ENCODE results near the gene TBC1D22A.

Gene TBC1D22A

GRCh38 chr22:47128216-47128615 is 365.8 kb downstream of the TBC1D22A start:
- H3K4me3 ChIP-seq (ENCODE audit: low read depth, low read length), result no peak overlapping the region
- no peak for TF ChIP-seq CTCF (IDR thresholded peaks at IDR 0.05; ENCODE audit: low read depth, low read length)

GRCh38 chr22:47128622-47129215 is 366.3 kb downstream of the TBC1D22A start:
- H3K4me3 ChIP-seq (ENCODE audit: low read depth, low read length), result no peak overlapping the region
- TF ChIP-seq CTCF (IDR thresholded peaks at IDR 0.05; ENCODE audit: low read depth, low read length), result no peak

- TF ChIP-seq CTCF (IDR thresholded peaks at IDR 0.05; ENCODE audit: low read depth, low read length), result no peak
- no peak overlapping the region for H3K4me3 ChIP-seq (ENCODE audit: low read depth, low read length)
Measured at GRCh38 chr22:47129902-47130635, 367.6 kb downstream of the TBC1D22A start.

GRCh38 chr22:47130883-47131631 is 368.6 kb downstream of the TBC1D22A start:
- TF ChIP-seq CTCF (IDR thresholded peaks at IDR 0.05; ENCODE audit: low read depth, low read length), result no peak
- no peak overlapping the region for H3K4me3 ChIP-seq (ENCODE audit: low read depth, low read length)

- H3K4me3 ChIP-seq (ENCODE audit: low read depth, low read length), result no peak overlapping the region
Measured at GRCh38 chr22:47131632-47132427, 369.4 kb downstream of the TBC1D22A start.

GRCh38 chr22:47132428-47132825 is 370.0 kb downstream of the TBC1D22A start:
- no peak for TF ChIP-seq CTCF (IDR thresholded peaks at IDR 0.05; ENCODE audit: low read depth, low read length)
- no peak overlapping the region for H3K4me3 ChIP-seq (ENCODE audit: low read depth, low read length)

More at GRCh38 chr22:47131632-47132427, 369.4 kb downstream of the TBC1D22A start:
- TF ChIP-seq CTCF (IDR thresholded peaks at IDR 0.05; ENCODE audit: low read depth, low read length), result no peak

Data from WI38 (cell line).